Esophagus squamous epithelium (tissue), 5 donors: ENCODE data around the gene NEDD4L. TPM values are rescaled to one million over a fixed set of nuclear protein-coding genes. Genes with fewer than 3 reads are reported as not detected.
"Not testable (repeated sequence)": the region's sequence is repeated elsewhere in the genome, so short reads cannot be mapped to it uniquely, and the experiment has no call there.

Experiments
- DNase-seq: peaks from one replicate; lab custom pipeline; 2025; lab: John Stamatoyannopoulos, UW
- H3K27ac ChIP-seq, 4 donors: fragments of 200-600 bp; sonication (generic); one replicate each; pipeline ENCODE4 v1.5.1; 2016 to 2019; ENCODE audit warnings: mild to moderate bottlenecking in 1 of 4
- H3K27me3 ChIP-seq, 4 donors: fragments of 200-600 bp; sonication (generic); 1 replicate in 3 of 4; 2 replicates in 1 of 4; pipeline versions ENCODE4 v1.5.1 to v1.6.0; 2017 to 2021; ENCODE audit warnings: antibody characterized with exemption in 1 of 4
- H3K36me3 ChIP-seq, 3 donors: fragments of 200-600 bp; sonication (generic); one replicate each; pipeline ENCODE4 v1.5.1; 2016 to 2019
- H3K4me1 ChIP-seq, 3 donors: fragments of 200-600 bp; sonication (generic); one replicate each; pipeline ENCODE4 v1.5.1; 2017 to 2019
- H3K4me3 ChIP-seq, 4 donors: fragments of 200-600 bp; sonication (generic); 1 replicate in 3 of 4; 2 replicates in 1 of 4; pipeline ENCODE4 v1.5.1; 2016 to 2019; ENCODE audit warnings: mild to moderate bottlenecking in 2 of 4, moderate library complexity in 1 of 4
- H3K9me3 ChIP-seq, 3 donors: fragments of 200-600 bp; sonication (generic); one replicate each; pipeline ENCODE4 v1.5.1; 2016 to 2019
- CTCF ChIP-seq, 6 experiments: fragments of 450-650 bp in 4 of 6; fragments of 200-600 bp in 2 of 6; sonication (generic) in 2 of 6; IDR thresholded peaks; one replicate each; pipeline ENCODE4 v1.5.1; 2016 to 2019; ENCODE audit warnings: antibody characterized with exemption in 6 of 6, mild to moderate bottlenecking in 4 of 6, moderate library complexity in 4 of 6
- POLR2A ChIP-seq, 4 donors: fragments of 450-650 bp; IDR thresholded peaks; one replicate each; pipeline ENCODE4 v1.6.1; 2017; ENCODE audit warnings: antibody characterized with exemption in 4 of 4, mild to moderate bottlenecking in 4 of 4, moderate library complexity in 3 of 4
- WGBS, 2 donors: methylation state at CpG; one replicate each; pipeline ENCODE4 v1.1.5; 2018; 5-methylcytosine and 5-hydroxymethylcytosine counted together
- intact Hi-C: fragments of 100-400 bp; cut with DNase I; formaldehyde crosslinking; loops from one replicate; pipeline ENCODE4 v1.15.0; 2022
- total RNA-seq, 4 donors: library from RNA; depleted of rRNA; stranded (reverse); fragments of >200 nt; gene quantifications; one replicate each; pipeline ENCODE4 v1.1.0, GENCODE V29; 2016
- donor health status: DM: yes; HTN: yes; CAD: no.

The NEDD4L gene
- total RNA-seq, 4 donors from 2014 or later, result 17.0 to 27.6 (median 21.9) TPM

GRCh38 chr18:58166278-58166844 lies 122.3 kb downstream of the NEDD4L start:
- WGBS, 2 donors, result 87 to 95% methylated on average over 4 of the region's 4 CpGs
- Histone ChIP-seq H3K4me1 (no peaks in the 10 kb centered on the region), H3K9me3 (no peaks in the 10 kb centered on the region), H3K27me3 (no peaks in the 10 kb centered on the region), H3K36me3 (no peaks in the 10 kb centered on the region), H3K4me3 (no peak overlapping the region), H3K27ac (no peak overlapping the region)
- intact Hi-C loops, result no loop called here
- no peak for DNase-seq
- TF ChIP-seq POLR2A (IDR thresholded peaks at IDR 0.05), result no peak

GRCh38 chr18:58167073-58167472 lies 123.0 kb downstream of the NEDD4L start:
- 88% methylated on average over 1 of the region's 1 CpG for WGBS, 2 donors
- no peaks in the 10 kb centered on the region for H3K4me1 ChIP-seq
- H3K4me3 ChIP-seq, result no peak overlapping the region
- no peaks in the 10 kb centered on the region for H3K9me3 ChIP-seq
- no peaks in the 10 kb centered on the region for H3K36me3 ChIP-seq
- TF ChIP-seq CTCF (IDR thresholded peaks at IDR 0.05), result no peak
- TF ChIP-seq POLR2A (IDR thresholded peaks at IDR 0.05), result no peak
- DNase-seq, result no peak
- intact Hi-C loops, result no loop called here
- H3K27ac ChIP-seq, result no peak overlapping the region
- no peaks in the 10 kb centered on the region for H3K27me3 ChIP-seq

GRCh38 chr18:58168221-58168620 lies 124.2 kb downstream of the NEDD4L start:
- H3K4me3 ChIP-seq, result no peak overlapping the region
- H3K36me3 ChIP-seq, result no peaks in the 10 kb centered on the region
- no peaks in the 10 kb centered on the region for H3K27me3 ChIP-seq
- H3K27ac ChIP-seq, result no peak overlapping the region
- TF ChIP-seq POLR2A (IDR thresholded peaks at IDR 0.05), result no peak
- no peak for TF ChIP-seq CTCF (IDR thresholded peaks at IDR 0.05)
- no peaks in the 10 kb centered on the region for H3K9me3 ChIP-seq
- no peak for DNase-seq
- intact Hi-C loops, result no loop called here
- no peaks in the 10 kb centered on the region for H3K4me1 ChIP-seq
- 93% methylated on average over 4 to 5 of the region's 5 CpGs for WGBS, 2 donors

GRCh38 chr18:58168993-58169392 lies 125.0 kb downstream of the NEDD4L start:
- TF ChIP-seq CTCF (IDR thresholded peaks at IDR 0.05), result no peak
- TF ChIP-seq POLR2A (IDR thresholded peaks at IDR 0.05), result no peak
- no peaks in the 10 kb centered on the region for H3K27me3 ChIP-seq
- WGBS, 2 donors, result 81 to 84% methylated on average over 7 to 8 of the region's 10 CpGs
- intact Hi-C loops, result no loop called here
- no peak for DNase-seq
- no peaks in the 10 kb centered on the region for H3K36me3 ChIP-seq
- no peak overlapping the region for H3K27ac ChIP-seq
- no peak overlapping the region for H3K4me3 ChIP-seq
- H3K4me1 ChIP-seq, result no peaks in the 10 kb centered on the region
- no peaks in the 10 kb centered on the region for H3K9me3 ChIP-seq

GRCh38 chr18:58169472-58169871 lies 125.4 kb downstream of the NEDD4L start:
- WGBS, 2 donors, result 82 to 87% methylated on average over 6 of the region's 6 CpGs
- Histone ChIP-seq H3K9me3 (no peaks in the 10 kb centered on the region), H3K36me3 (no peaks in the 10 kb centered on the region), H3K27ac (no peak overlapping the region), H3K4me1 (no peaks in the 10 kb centered on the region), H3K4me3 (no peak overlapping the region), H3K27me3 (no peaks in the 10 kb centered on the region)
- TF ChIP-seq POLR2A (IDR thresholded peaks at IDR 0.05), result no peak
- no peak for TF ChIP-seq CTCF (IDR thresholded peaks at IDR 0.05)
- intact Hi-C loops, result no loop called here
- DNase-seq, result no peak

- H3K9me3 ChIP-seq, H3K27me3 ChIP-seq, intact Hi-C loops, H3K4me3 ChIP-seq, H3K4me1 ChIP-seq, H3K27ac ChIP-seq, DNase-seq, H3K36me3 ChIP-seq: not testable (repeated sequence)
- 69 to 81% methylated on average over 1 of the region's 5 CpGs for WGBS, 2 donors
Measured at GRCh38 chr18:58170036-58170435, 126.0 kb downstream of the NEDD4L start.
